GM18909 (cell line): ENCODE measurements around the gene PRPF8.
A peak's percentile ranks its signal among the peaks of the same experiment; 100 is the strongest.
"Not testable (repeated sequence)": the region's sequence is repeated elsewhere in the genome, so short reads cannot be mapped to it uniquely, and the experiment has no call there.

Experiments used
- ATAC-seq: cut with Tn5 transposase; IDR thresholded peaks from one replicate; pipeline ENCODE4 v1.9.1; 2021; ENCODE audit warnings: mild to moderate bottlenecking; ENCODE audit not compliant: unreplicated experiment, poor library complexity

PRPF8 gene

DNA sequence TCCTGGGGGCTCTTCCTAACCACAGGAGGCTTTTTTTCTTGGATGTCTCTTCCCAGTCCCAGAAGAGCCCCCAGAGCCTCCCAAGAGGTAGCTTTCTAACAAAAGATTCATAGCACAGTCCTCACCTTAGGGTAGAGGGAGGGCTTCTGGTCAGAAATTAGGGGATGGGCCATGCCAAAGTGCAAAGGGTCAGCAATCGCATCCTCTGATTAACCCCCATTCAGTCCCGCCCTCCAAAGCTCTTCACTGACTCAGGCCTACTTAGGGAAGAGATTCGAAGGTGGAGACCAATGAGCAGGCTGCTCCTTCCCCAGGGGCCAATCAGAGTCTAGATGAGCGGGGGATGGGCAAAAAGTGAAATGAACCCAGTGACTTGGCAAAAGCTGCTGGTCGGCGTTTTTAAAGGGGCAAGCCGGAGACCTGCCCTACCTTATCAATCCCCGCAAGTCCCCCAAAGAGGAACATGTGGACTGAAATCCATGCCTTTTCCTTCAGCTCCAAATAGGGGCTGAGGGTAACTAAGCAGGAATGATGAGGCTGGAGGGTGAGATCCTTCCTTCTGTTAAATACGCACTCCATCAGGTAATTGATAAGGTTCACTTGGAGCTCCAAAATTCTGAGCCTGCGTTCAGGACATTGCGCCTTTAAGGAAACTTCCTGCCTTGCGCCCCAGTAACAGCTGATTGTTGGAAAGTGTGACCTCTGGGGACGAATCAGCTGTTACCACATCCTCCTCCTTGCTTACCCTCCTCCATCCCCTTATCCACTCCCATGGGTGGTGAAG lies 32.4 kb upstream of the PRPF8 start:
- peak; percentile 52 for ATAC-seq

DNA sequence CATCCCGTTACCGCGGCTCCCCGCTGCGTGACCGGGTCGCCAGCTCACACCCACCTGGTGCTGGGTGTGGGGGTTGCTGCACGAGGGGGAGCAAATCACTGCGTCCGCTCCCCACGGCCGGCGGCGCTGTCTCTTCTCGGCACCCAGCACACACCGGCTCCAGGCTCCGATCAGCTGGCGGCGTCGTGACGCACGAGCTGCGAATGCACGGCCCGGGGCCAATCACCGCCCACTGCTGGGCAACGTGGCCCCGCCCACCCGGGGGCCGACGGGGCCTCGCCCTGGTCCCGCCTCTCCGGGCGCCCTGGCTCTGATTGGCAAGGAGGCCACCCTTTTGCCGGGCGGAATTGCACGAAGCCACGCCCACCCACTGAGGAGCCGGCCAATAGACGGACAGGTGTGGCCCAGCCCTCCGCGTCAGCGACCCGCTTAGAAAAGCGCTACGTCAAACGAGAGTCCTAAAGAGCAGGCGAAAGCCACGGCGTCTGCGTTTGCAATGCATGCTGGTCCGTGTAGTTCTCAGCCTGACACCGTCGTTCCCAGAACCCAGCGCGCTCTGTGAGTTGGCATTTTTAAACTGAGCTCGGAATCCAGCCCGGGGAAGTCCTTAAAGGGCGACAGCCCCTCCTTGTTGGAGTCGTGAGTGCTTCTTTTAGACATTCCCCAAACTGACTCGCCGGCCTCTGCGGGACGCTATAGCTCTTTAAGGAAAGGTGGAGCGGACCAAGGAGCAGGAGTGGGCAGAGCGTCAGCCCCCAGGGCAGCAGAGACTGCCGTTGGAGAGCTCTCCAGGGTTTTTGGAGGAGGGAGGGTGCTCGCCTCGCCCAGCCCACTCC lies 31.6 kb upstream of the PRPF8 start:
- ATAC-seq, result peak; percentile 80

DNA sequence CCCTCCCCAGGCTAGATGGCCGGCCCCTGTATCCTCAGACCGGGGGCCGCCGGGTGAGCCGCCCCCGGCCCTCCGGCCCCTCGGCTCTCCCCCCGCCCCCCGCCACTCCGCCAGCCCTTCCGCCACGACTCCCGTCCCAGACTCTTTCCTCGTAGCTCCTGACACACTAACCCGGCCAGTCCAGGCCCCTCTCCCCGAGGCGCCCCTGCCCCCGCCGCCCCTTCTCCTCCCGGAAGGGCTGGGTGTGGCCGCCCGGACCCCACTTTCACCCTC lies 31.1 kb upstream of the PRPF8 start:
- ATAC-seq, result no peak

DNA sequence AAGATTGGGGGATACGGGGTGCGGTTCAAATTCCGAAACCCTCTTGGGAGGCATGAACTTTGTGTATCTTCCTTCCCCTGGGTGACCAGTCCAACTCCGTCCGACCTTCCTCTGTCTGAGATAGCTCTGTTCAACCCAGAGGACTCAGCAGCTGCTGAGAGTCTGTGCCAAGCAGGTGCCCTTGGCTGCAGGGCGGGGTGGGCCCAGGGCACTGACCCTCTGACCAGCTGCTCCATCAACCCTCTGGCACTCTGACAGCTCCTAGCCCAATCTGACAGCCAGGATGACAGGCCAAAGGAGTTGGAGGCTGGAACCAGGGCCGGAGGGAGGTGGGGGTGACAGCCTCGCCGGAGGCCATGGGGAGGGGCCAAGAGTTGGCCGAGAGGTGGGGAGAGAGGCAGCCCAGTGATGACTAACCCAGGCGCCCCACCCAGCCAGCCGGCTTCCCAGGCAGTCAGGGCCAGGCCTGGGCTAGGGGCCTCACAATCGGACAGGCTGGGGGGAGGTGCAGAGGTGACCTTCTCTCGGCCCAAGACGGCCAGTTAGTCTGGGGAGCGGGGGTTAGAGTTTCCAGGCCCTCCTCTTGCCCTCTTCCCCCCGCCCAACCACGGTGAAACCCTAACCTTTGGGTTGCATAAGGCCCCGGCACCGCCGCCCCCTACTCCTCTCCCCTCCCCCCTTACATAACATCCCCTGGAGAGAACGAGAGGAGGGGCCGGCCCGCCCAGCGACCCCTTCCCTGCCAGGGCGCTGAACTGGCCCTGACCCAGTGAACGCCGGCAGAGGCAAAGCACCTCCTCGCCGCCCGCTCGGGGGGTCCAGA lies 30.5 kb upstream of the PRPF8 start:
- no peak for ATAC-seq

DNA sequence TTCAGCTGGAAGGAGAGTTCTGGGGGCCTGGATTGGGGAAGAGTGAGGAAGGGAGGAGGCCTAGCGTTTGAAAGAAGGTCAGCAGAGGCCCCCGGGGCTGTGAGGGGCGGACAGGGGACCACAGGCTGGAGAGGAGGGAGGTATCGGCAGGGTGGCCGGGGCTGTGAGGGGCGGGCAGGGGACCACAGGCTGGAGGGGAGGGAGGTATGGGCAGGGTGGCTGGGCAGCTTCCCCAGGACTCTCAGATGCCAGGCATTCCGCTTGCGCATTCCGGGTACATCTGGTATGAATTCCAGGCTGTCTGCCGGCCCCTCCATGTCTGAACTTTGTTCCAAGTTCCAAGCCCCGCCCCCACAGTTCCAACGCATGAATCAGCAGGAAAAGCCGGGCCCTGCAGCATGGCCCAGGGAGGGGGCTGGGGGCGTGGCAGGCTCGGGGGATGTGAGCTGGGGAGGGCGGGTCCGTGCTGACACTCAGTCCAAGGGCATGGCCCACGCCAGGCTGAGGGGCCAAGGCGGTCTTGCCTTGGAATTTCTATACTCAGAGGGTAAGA lies 29.8 kb upstream of the PRPF8 start:
- ATAC-seq, result no peak

DNA sequence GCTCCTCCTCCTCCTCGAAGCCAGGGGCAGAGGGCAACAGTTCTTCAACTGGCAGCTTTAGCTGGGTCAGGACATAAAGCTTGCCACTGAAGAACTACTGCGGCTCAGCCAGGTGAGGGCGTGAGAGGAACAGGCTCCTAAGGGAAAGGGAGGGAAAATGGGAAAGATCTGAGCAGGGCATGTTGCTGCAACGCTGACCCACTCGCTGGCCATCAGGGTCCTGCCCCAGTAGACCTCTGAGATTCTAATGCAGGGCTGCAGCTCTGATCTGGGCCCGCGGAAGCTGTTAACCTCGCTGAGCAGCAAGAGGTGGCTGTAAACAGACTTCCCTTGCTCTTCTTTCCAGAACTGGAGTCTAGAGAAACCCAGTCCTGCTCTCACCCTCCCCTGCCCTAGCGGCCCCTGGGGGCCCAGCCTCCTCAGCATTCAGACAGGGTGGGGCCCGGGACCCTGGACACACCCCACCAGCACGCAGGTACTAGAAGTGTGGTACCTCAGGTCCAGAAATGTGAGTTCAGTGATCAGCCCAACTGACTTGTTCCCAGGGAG lies 29.3 kb upstream of the PRPF8 start:
- no peak for ATAC-seq

DNA sequence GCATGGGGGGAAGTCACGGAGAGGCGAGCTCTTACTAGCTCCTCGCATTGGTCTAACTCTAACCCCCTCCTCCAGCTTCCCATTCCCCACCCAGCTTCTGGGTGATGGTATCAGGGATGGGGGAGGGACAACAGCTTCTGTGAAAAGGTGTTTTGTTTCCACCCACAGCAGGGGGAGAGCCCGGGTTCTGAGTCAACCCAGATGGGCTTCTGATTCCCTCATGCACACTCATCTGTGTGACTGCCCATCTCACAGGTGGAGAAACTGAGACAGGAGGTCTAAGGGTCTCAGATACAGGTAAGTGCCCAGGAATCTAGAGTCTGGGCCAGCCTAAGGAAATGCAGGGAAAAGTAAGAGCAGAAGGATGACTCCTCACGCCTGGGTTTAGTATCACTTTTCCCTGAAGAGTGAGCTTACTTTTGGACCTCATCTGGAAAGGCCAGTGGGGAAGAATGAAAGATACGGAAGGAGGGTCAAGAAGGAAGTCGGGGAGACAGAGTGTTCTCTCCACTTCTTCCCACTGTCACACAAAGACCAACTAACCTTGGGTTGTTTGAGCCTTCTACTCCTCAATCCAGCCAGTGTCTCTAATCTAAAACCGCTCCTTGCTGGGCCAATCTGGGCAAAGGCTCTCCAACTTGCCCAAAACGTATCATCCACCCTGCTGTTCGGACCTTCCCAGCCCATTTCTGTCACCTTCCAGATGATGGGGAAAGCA lies 28.7 kb upstream of the PRPF8 start:
- ATAC-seq, result no peak

DNA sequence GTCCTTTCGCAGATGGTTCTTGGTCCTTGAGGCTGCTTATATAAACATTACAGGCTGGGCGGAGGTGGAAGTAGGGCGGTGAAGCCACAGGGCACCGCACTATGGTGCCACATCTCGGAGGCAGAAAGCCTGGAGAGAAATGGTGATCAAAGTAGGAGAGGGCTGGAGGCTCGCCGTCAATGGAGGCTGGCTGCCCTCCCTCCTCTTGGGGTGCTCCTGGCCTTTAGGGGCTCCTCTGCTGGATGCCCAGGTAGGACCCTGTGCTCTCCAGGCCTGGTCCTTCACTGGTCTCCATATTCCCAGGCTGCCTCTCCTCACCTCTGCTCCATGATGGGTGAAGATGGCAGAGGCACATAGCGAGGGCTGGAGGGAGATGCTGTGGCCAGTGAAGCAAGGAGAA lies 27.6 kb upstream of the PRPF8 start:
- ATAC-seq, result no peak

DNA sequence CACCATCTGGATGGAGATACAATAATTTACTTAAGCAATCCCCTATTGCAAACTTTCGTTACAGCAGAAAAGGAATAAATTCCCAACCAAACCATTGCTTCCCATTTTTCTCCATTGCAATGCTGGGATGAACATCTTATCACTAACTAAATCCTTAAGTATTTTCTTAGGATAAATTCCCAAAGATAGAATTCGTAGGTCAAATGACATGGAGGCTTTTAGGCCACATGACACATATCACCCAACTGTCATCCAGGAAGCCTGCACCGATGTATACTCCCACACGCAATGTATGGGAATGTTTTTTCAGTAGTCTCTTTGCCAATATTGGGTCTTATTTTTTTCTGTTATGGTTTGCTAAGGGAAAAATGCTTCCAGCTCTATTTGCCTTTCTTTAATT lies 27.1 kb upstream of the PRPF8 start:
- no peak for ATAC-seq

DNA sequence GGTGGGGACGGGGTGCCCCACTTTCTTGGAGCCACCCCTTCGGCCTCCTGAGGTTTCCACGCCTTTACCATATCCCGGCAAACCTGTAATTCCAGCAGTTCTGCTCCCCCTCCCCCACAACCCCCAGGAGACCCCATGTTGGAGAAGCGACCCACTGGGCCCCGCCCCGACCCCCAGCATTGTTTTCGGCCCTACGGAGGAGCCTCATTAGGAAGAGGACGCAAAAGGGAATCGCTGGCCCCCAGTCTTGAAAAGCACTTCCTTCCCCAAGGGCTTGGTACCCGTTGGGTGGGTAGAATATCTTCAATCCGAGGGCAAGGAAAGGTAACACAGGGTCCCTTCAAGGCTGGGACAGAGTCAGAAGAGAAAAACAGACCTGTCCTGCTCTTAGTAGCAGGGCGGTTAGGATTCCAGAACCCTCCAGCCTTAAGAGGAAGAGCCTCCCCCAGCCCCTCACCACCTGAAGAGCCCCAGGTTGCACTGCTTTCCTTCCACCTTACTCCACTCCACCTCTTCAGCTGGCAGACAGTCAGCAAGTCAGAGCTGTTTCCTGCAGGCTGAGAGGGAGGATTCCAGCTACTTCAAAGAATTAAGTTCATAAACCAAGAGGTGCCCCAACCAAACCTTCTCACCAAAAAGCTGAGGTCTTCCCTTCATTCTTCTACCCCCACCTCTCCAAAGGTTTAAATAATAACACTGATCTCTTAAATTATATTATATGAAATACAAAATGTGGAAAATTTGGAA lies 26.3 kb upstream of the PRPF8 start:
- ATAC-seq, result no peak

DNA sequence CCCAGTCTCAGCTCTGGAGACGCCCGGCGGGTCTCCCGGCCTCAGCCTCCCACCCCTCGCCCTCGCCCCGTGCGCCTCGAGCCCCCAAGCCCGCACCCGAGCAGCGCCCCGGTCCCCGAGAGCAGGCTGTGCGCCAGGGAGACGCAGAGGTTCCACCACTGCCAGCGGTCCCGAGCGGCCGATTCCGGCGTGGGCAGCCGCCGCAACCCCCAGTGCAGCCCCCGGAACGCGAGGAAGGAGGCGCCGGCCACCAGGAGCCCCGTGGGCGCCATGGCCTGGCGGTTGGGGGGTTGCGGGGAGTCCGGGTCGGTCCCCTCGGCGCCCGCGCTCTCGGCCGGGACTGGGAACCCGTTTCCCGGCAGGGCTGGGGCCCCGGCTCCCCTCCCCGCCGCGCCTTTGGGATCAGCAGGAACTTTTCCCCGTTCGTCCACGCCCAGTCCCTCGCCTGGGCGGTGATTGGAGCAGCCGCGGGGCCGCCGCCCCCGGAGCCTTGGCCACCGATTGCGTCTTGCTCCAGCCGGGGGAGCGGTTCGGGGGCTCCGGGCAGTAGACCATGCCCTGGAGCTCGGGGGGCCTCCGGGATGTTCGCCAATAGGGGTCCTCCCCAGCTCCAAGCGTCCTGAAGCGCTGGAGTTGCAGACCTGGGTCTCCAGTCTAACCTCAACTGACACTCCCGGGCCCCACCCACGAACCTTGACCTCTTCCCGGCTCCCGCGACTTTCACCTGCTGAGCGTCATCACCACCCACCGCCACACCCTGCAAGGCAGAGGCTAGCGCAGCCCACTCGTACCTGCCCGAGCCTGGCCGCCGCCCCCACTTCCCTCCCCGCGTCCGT lies 25.5 kb upstream of the PRPF8 start, which contains the start of gene TLCD2:
Gene TLCD2 (minus strand): TSS at position 407 of the 836 bp plus-strand sequence. CDS start 135 bp downstream, at position 272.
- ATAC-seq, result no peak

DNA sequence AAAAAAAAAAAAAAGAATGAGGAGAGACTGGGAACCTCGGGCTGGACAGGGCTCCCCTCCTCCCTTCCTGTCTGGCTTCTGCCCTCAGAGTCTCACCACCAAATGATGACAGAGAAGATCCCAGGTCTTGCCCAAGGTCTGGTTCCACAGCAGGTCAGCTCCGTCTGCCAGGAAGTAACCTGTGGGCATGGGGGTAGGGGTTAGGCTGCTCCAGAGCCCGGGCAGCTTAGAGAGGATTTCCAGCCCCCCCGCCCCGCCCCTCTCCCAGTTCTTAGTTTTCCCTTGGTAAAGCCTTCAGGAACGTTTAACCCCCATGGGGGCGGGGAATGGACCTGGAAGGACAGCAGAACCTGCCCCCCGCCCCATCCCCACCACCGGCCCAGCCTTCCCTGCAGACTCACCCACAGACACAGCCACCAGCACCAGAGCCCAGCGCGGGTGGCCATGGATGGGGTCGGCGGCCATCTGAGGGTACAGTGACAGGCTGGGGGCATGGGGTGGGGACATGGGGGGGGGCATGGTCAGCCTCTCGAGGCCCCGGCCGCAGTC lies 24.8 kb upstream of the PRPF8 start:
- ATAC-seq, result no peak

DNA sequence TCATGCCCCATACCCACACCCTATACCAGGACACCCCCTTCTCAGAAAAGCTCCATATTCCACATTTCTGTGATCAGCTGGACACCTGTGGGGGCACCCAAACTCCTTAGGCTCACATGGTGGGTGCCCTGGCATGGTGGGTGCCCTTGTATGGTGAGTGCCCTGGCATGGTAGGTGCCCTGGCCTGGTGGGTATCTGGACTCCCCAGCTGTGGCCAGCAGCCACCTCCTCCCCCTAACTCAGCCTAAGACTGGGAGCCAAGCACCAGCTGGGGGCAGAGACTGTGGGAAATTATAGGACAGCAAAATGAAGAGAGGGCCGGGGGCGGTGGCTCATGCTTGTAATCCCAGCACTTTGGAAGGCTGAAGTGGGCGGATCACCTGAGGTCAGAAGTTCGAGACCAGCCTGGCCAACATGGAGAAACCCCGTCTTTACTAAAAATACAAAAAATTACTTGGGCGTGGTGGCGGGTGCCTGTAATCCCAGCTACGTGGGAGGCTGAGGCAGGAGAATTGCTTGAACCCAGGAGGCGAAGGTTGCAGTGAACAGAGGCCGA lies 24.2 kb upstream of the PRPF8 start:
- ATAC-seq, result not testable (repeated sequence)

DNA sequence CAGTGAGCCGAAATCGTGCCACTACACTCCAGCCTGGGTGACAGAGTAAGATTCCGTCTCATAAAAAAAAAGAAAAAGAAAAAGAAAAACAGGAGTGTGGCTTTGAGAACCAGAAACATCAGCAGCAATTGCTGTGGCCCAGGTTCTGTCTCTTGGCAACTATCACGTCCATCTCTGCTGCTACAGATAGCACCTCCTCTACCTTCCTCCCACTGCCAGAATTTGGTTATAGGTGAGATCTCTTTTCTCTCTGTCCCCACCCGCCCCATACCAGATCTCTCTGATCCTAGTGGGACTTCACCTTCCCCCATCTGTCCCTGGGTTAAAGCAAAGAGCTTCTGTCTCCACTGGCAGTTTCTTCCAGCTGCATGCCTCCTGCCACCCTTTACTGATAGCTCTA lies 22.4 kb upstream of the PRPF8 start:
- no peak for ATAC-seq

DNA sequence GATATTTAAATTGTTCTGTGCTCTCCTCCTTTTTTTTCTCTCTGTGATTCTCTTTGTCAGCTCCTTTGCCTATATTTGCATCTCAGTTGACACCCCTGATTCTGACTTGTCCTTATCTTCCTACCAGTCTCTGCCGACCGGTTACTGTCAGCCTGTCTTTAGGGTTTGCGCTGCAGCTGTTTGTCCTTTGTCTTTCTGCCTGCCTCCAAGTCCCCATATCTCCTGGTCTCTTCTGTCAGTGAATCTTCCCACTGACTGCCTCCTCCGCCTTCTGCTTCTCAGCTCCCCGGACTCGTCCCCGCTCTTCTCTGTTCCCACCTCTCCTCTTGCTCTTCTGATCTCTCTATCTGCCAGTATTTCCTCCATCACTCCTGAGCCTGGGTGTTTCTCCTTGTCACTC lies 20.3 kb upstream of the PRPF8 start:
- ATAC-seq, result no peak

DNA sequence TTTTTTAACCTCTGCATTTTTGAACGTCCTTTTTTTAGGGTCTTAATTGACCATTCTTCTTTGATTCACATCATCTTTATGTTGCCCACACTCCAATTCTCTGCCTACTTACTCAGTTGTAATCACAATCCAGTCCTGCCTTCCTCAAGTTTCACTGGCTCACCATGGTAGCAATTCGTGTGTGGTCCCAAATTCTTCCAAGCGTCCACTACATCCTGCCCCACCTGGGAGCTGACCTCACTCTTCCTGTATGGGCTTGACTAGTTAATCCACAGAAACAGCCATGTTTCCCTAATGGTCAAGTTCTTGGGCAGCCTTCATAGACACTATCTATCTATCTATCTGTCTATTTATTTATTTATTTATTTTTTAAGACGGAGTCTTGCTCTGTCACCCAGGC lies 18.4 kb upstream of the PRPF8 start:
- no peak for ATAC-seq

DNA sequence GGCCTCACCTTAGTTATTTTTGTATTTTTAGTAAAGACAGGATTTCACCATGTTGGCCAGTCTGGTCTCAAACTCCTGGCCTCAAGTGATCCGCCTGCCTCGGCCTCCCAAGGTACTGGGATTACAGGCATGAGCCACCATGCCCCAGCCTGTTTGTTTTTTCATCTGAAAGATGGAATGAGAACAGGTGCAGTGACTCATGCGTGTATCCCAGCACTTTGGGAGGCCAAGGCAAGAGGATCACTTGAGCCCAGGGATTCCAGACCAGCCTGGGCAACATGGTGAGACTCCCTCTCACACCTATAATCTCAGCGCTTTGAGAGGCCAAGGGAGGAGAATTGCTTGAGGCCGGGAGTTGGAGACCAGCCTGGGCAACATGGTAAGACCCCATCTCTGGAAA lies 15.2 kb upstream of the PRPF8 start:
- not testable (repeated sequence) for ATAC-seq

DNA sequence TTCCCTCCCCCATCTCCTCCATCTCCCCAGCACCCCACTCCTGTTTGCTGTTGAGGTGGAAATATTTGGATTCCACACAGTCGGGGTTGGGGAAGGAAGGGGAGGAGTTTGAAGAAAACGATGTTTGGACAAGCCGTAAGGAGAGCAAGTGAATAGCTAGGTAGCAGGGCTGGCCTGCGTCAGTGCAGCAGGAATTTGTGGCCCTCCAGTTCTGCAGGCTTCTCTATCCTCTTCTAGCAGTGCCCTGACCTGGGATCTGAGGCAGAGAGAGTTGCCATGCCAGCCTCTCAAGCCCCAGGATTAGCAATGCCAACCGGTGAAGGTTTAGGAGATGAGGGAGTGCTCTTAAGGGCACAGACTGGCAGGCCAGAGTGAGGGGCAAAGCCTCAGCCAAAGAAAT lies 13.0 kb upstream of the PRPF8 start:
- no peak for ATAC-seq
